HG03103 (cell line): ENCODE measurements around the gene STX10.

Experiments
- ATAC-seq: cut with Tn5 transposase; IDR thresholded peaks from one replicate; pipeline ENCODE4 v1.9.1; 2021; ENCODE audit warnings: low read depth; ENCODE audit not compliant: unreplicated experiment

Gene STX10

GRCh38 chr19:13122275-13122878 lies 27.8 kb downstream of the STX10 start:
- ATAC-seq = no peak

- no peak for ATAC-seq
Measured at GRCh38 chr19:13121551-13122274, 28.5 kb downstream of the STX10 start.

GRCh38 chr19:13120817-13121216 lies 29.4 kb downstream of the STX10 start:
- ATAC-seq = no peak

GRCh38 chr19:13120031-13120430 lies 30.1 kb downstream of the STX10 start:
- ATAC-seq = no peak

- ATAC-seq = no peak
Measured at GRCh38 chr19:13119627-13120026, 30.5 kb downstream of the STX10 start.

- no peak for ATAC-seq
Measured at GRCh38 chr19:13118424-13119193, 31.6 kb downstream of the STX10 start.

GRCh38 chr19:13117772-13118423 lies 32.3 kb downstream of the STX10 start, which contains the start of gene NACC1:
Gene NACC1 (plus strand): TSS chr19:13118264. CDS start chr19:13135208, 16,944 bp downstream.
- ATAC-seq = peak; percentile 53

GRCh38 chr19:13117176-13117771 lies 32.9 kb downstream of the STX10 start:
- ATAC-seq = no peak

GRCh38 chr19:13116282-13117175 lies 33.6 kb downstream of the STX10 start, which contains the start of gene TRMT1:
Gene TRMT1 (minus strand): TSS chr19:13116740. CDS start chr19:13116399, 341 bp downstream.
- ATAC-seq = no peak

- ATAC-seq = no peak
Measured at GRCh38 chr19:13115936-13116281, 34.3 kb downstream of the STX10 start.

GRCh38 chr19:13112555-13112954 lies 37.6 kb downstream of the STX10 start:
- ATAC-seq = no peak

- ATAC-seq = no peak
Measured at GRCh38 chr19:13110099-13110610, 40.0 kb downstream of the STX10 start.

- ATAC-seq = no peak
Measured at GRCh38 chr19:13109361-13110098, 40.6 kb downstream of the STX10 start.

GRCh38 chr19:13104848-13105711 lies 45.1 kb downstream of the STX10 start:
- ATAC-seq = no peak

GRCh38 chr19:13104360-13104847 lies 45.8 kb downstream of the STX10 start:
- ATAC-seq = no peak

- no peak for ATAC-seq
Measured at GRCh38 chr19:13103581-13104359, 46.4 kb downstream of the STX10 start.
